PC-3 (cell line): ENCODE results near the gene CAND1.

ENCODE experiments used
- EZH2 ChIP-seq: fragments of 300-600 bp; sonication (generic); IDR thresholded peaks from one replicate; pipeline ENCODE4 v1.6.1; 2017; ENCODE audit warnings: antibody characterized with exemption, mild to moderate bottlenecking, low read length; ENCODE audit not compliant: unreplicated experiment
- TF ChIP-seq, protein P1 (sequence below): fragments of 300-600 bp; sonication (generic); conservative IDR thresholded peaks from 2 replicates; pipeline ENCODE4 v1.5.1; 2017; ENCODE audit warnings: antibody characterized with exemption, low read depth, mild to moderate bottlenecking, low read length

DNA sequence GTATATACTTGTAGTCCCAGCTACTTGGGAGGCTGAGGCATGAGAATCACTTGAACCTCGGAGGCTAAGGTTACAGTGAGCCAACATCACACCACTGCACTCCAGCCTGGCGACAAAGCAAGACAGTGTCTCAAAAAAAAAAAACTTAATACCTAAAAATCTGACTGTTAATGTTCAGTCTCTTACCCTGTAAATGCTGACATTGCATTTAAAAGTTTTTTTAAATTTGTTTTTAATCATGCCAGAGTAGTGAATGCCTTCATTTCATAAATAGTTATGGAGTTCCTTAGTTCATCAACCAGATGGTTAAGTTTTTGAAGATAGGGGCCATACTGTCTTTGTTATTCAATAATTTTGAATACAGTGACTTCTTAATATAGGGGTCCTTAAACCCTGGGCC is 21.2 kb downstream of the CAND1 start:
- TF ChIP-seq EZH2: no peak
- TF ChIP-seq, protein P1, sequence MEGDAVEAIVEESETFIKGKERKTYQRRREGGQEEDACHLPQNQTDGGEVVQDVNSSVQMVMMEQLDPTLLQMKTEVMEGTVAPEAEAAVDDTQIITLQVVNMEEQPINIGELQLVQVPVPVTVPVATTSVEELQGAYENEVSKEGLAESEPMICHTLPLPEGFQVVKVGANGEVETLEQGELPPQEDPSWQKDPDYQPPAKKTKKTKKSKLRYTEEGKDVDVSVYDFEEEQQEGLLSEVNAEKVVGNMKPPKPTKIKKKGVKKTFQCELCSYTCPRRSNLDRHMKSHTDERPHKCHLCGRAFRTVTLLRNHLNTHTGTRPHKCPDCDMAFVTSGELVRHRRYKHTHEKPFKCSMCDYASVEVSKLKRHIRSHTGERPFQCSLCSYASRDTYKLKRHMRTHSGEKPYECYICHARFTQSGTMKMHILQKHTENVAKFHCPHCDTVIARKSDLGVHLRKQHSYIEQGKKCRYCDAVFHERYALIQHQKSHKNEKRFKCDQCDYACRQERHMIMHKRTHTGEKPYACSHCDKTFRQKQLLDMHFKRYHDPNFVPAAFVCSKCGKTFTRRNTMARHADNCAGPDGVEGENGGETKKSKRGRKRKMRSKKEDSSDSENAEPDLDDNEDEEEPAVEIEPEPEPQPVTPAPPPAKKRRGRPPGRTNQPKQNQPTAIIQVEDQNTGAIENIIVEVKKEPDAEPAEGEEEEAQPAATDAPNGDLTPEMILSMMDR: no peak
